Right lobe of liver (tissue), 4 donors: ENCODE data around the gene ADGRG2.

Source experiments
- CTCF ChIP-seq, 4 donors: fragments of 200-600 bp in 3 of 4; fragments of 450-650 bp in 1 of 4; IDR thresholded peaks; one replicate each; pipeline versions ENCODE4 v1.5.1 to v1.8.0; 2016 to 2022; ENCODE audit warnings: antibody characterized with exemption in 4 of 4, mild to moderate bottlenecking in 2 of 4
- POLR2A ChIP-seq: fragments of 450-650 bp; IDR thresholded peaks from one replicate; pipeline ENCODE4 v1.6.1; 2017; ENCODE audit warnings: antibody characterized with exemption, mild to moderate bottlenecking
- donor health status: DM: no; HTN: no; CAD: no.
- donor health status: DM: no; HTN: no; CAD: no.
- donor health status: DM: no; HTN: yes; CAD: no.

GRCh38 chrX:18949944-18950301 lies 172.3 kb downstream of the ADGRG2 start:
- no peak for TF ChIP-seq CTCF (IDR thresholded peaks at IDR 0.05)
- no peak for TF ChIP-seq POLR2A
